MM.1S (cell line): ENCODE results near the gene RPL27A.

Experiments
- DNase-seq: peaks from one replicate; pipeline ENCODE4 v3.0.0-alpha.2; 2015
- H2AFZ ChIP-seq: fragments of 300-600 bp; sonication (generic); 2 replicates; pipeline ENCODE4 v1.6.0; 2016; ENCODE audit warnings: antibody characterized with exemption, low read length
- H3F3A ChIP-seq: fragments of 300-600 bp; sonication (generic); 2 replicates; pipeline ENCODE4 v1.6.1; 2016; ENCODE audit warnings: mild to moderate bottlenecking, antibody characterized with exemption, low read length, moderate library complexity, mixed read lengths; ENCODE audit not compliant: insufficient read depth
- H3K27ac ChIP-seq: fragments of 300-600 bp; sonication (generic); 2 replicates; pipeline ENCODE4 v1.5.1; 2016; ENCODE audit warnings: mild to moderate bottlenecking, low read length
- H3K27me3 ChIP-seq: fragments of 300-600 bp; sonication (generic); replicated peaks from 2 replicates; pipeline ENCODE4 v1.6.0; 2016; ENCODE audit warnings: low read length; ENCODE audit not compliant: insufficient read depth
- H3K36me3 ChIP-seq: fragments of 300-600 bp; sonication (generic); replicated peaks from 2 replicates; pipeline ENCODE4 v1.6.1; 2016; ENCODE audit warnings: mild to moderate bottlenecking, low read length, mixed read lengths; ENCODE audit not compliant: insufficient read depth
- H3K4me1 ChIP-seq: fragments of 300-600 bp; sonication (generic); 2 replicates; pipeline ENCODE4 v1.6.1; 2016; ENCODE audit warnings: low read length, mixed read lengths
- H3K4me2 ChIP-seq: fragments of 300-600 bp; sonication (generic); 2 replicates; pipeline ENCODE4 v1.6.0; 2016; ENCODE audit warnings: low read depth, low read length
- H3K4me3 ChIP-seq: fragments of 300-600 bp; sonication (generic); 2 replicates; pipeline ENCODE4 v1.5.1; 2016; ENCODE audit warnings: low read length, mixed read lengths
- H3K79me2 ChIP-seq: fragments of 300-600 bp; sonication (generic); 2 replicates; pipeline ENCODE4 v1.6.1; 2016; ENCODE audit warnings: mixed run types, low read length, mixed read lengths
- H3K9ac ChIP-seq: fragments of 300-600 bp; sonication (generic); 2 replicates; pipeline ENCODE4 v1.6.1; 2016; ENCODE audit warnings: low read length, mixed read lengths
- H3K9me2 ChIP-seq: fragments of 300-600 bp; sonication (generic); replicated peaks from 2 replicates; pipeline ENCODE4 v1.6.1; 2016; ENCODE audit warnings: mild to moderate bottlenecking, low read length, mixed read lengths; ENCODE audit not compliant: insufficient read depth
- H3K9me3 ChIP-seq: fragments of 300-600 bp; sonication (generic); replicated peaks from 2 replicates; pipeline ENCODE4 v1.6.1; 2016; ENCODE audit warnings: mild to moderate bottlenecking, low read length, mixed read lengths; ENCODE audit not compliant: insufficient read depth
- H4K20me1 ChIP-seq: fragments of 300-600 bp; sonication (generic); 2 replicates; pipeline ENCODE4 v1.6.1; 2016; ENCODE audit warnings: mild to moderate bottlenecking, low read length, moderate library complexity, mixed read lengths; ENCODE audit not compliant: insufficient read depth
- EZH2 ChIP-seq: fragments of 300-600 bp; sonication (generic); optimal IDR thresholded peaks from 2 replicates; pipeline ENCODE3; 2017; ENCODE audit warnings: low read depth, mild to moderate bottlenecking, antibody characterized with exemption, low read length, mixed read lengths
- EZH2phosphoT487 ChIP-seq: fragments of 300-600 bp; sonication (generic); IDR thresholded peaks from 2 replicates; pipeline ENCODE4 v1.6.1; 2018; ENCODE audit warnings: antibody characterized with exemption, low read length
- TF ChIP-seq, protein P1 (sequence below): fragments of 300-600 bp; sonication (generic); IDR thresholded peaks from 2 replicates; pipeline ENCODE4 v1.5.1; 2016; ENCODE audit warnings: antibody characterized with exemption, low read length, mixed read lengths

The RPL27A gene

DNA sequence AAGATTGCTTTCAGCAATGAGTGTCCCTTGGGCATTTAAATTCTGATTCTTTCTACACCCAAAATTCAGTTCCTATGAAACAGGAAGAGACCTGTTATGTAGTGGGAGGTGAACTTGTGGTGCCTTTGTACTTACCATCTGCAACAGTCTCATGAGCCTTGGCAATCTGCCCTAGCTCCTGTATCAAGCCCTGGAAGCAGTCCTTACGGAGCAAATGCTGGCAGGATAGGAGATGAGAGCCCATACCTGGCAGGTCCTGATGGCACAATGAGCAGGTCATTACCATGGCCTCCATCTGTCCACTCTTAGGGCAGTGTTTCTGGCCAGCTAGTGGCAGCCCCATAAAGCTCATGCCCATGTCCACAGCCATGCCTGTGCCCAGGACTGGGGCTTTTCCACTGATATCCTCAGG is 10.9 kb upstream of the RPL27A start:
- H3K9me3 ChIP-seq, result no peaks in the 10 kb centered on the region
- no peaks in the 10 kb centered on the region for H3K9me2 ChIP-seq
- H3K4me3 ChIP-seq, result no peak overlapping the region
- no peak overlapping the region for H3K27ac ChIP-seq
- H2AFZ ChIP-seq, result no peak overlapping the region
- no peaks in the 10 kb centered on the region for H3K4me1 ChIP-seq
- TF ChIP-seq, protein P1, sequence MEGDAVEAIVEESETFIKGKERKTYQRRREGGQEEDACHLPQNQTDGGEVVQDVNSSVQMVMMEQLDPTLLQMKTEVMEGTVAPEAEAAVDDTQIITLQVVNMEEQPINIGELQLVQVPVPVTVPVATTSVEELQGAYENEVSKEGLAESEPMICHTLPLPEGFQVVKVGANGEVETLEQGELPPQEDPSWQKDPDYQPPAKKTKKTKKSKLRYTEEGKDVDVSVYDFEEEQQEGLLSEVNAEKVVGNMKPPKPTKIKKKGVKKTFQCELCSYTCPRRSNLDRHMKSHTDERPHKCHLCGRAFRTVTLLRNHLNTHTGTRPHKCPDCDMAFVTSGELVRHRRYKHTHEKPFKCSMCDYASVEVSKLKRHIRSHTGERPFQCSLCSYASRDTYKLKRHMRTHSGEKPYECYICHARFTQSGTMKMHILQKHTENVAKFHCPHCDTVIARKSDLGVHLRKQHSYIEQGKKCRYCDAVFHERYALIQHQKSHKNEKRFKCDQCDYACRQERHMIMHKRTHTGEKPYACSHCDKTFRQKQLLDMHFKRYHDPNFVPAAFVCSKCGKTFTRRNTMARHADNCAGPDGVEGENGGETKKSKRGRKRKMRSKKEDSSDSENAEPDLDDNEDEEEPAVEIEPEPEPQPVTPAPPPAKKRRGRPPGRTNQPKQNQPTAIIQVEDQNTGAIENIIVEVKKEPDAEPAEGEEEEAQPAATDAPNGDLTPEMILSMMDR, result no peak
- TF ChIP-seq EZH2phosphoT487, result no peak
- TF ChIP-seq EZH2, result no peak
- no peaks in the 10 kb centered on the region for H4K20me1 ChIP-seq
- no peaks in the 10 kb centered on the region for H3K79me2 ChIP-seq
- no peaks in the 10 kb centered on the region for H3K27me3 ChIP-seq
- no peak for DNase-seq
- no peaks in the 10 kb centered on the region for H3K36me3 ChIP-seq
- H3K4me2 ChIP-seq, result no peak overlapping the region
- no peaks in the 10 kb centered on the region for H3F3A ChIP-seq
- H3K9ac ChIP-seq, result no peak overlapping the region

DNA sequence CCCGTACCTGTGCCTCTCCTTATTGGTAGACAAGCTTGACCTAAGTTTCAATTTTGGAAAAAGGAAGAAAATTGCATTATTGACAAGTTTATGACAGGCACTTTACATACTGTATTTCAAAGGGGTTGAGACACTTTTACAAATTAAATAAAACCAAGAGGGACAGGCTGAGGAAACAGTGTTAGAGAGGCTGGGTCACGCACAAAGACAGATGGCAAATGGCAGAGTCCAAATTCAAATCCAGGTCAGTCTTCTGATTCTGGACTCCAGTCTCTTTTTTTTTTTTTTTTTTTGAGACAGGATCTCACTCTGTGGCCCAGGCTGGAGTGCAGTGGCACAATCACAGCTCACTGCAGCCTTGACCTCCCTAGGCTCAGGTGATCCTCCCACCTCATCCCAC is 10.2 kb upstream of the RPL27A start:
- H3K9me3 ChIP-seq, result no peaks in the 10 kb centered on the region
- no peak for DNase-seq
- no peaks in the 10 kb centered on the region for H3K36me3 ChIP-seq
- TF ChIP-seq, protein P1, result no peak
- TF ChIP-seq EZH2phosphoT487 (no peak), EZH2 (no peak)
- no peak overlapping the region for H2AFZ ChIP-seq
- no peak overlapping the region for H3K4me3 ChIP-seq
- H4K20me1 ChIP-seq, result no peaks in the 10 kb centered on the region
- H3K4me2 ChIP-seq, result no peak overlapping the region
- no peak overlapping the region for H3K27ac ChIP-seq
- no peaks in the 10 kb centered on the region for H3F3A ChIP-seq
- no peaks in the 10 kb centered on the region for H3K9me2 ChIP-seq
- H3K79me2 ChIP-seq, result no peaks in the 10 kb centered on the region
- no peak overlapping the region for H3K9ac ChIP-seq
- no peaks in the 10 kb centered on the region for H3K4me1 ChIP-seq
- no peaks in the 10 kb centered on the region for H3K27me3 ChIP-seq

DNA sequence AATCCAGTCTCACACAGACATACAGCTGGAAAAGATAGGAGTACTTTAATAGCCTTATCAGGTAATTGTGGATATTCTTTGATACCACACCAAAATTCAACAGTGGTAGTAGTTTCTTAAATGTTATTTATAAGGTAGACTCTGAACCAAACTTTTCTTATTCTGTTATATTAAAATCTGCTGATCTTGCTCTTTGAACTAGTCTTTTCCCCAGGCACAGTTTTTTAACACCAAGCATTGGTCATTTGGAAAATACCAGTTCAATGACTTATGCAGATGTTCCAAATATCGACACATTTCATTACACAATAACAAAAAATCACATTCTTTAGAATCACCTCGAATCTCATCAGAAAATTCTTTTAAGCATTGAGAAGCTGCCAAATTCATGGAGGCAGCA is 7.7 kb upstream of the RPL27A start:
- no peaks in the 10 kb centered on the region for H3K4me1 ChIP-seq
- H2AFZ ChIP-seq, result no peak overlapping the region

More for the DNA sequence above, 7.7 kb upstream of the RPL27A start:
- TF ChIP-seq EZH2 (no peak), EZH2phosphoT487 (no peak)
- TF ChIP-seq, protein P1, result no peak
- no peaks in the 10 kb centered on the region for H3K9me2 ChIP-seq
- no peak overlapping the region for H3K9ac ChIP-seq
- H3F3A ChIP-seq, result no peaks in the 10 kb centered on the region
- no peaks in the 10 kb centered on the region for H3K9me3 ChIP-seq
- H3K36me3 ChIP-seq, result no peaks in the 10 kb centered on the region
- DNase-seq, result no peak
- no peak overlapping the region for H3K27ac ChIP-seq
- H3K27me3 ChIP-seq, result no peaks in the 10 kb centered on the region
- no peaks in the 10 kb centered on the region for H4K20me1 ChIP-seq
- no peak overlapping the region for H3K4me2 ChIP-seq
- no peaks in the 10 kb centered on the region for H3K79me2 ChIP-seq
- H3K4me3 ChIP-seq, result no peak overlapping the region
